Neural progenitor cell (in vitro differentiated cells): ENCODE results near the gene PLEKHG2.

Experiments used
- CTCF ChIP-seq: fragments of 200-600 bp; sonication (generic); IDR thresholded peaks from 2 replicates; pipeline ENCODE4 v1.5.1; 2017; ENCODE audit warnings: antibody characterized with exemption, mild to moderate bottlenecking
- EZH2 ChIP-seq: fragments of 200-600 bp; sonication (generic); IDR thresholded peaks from 2 replicates; pipeline ENCODE4 v1.6.1; 2017; ENCODE audit warnings: antibody characterized with exemption, mild to moderate bottlenecking, moderate library complexity
- EZH2phosphoT487 ChIP-seq: fragments of 200-600 bp; sonication (generic); IDR thresholded peaks from 2 replicates; pipeline ENCODE4 v1.6.1; 2017; ENCODE audit warnings: antibody characterized with exemption

DNA sequence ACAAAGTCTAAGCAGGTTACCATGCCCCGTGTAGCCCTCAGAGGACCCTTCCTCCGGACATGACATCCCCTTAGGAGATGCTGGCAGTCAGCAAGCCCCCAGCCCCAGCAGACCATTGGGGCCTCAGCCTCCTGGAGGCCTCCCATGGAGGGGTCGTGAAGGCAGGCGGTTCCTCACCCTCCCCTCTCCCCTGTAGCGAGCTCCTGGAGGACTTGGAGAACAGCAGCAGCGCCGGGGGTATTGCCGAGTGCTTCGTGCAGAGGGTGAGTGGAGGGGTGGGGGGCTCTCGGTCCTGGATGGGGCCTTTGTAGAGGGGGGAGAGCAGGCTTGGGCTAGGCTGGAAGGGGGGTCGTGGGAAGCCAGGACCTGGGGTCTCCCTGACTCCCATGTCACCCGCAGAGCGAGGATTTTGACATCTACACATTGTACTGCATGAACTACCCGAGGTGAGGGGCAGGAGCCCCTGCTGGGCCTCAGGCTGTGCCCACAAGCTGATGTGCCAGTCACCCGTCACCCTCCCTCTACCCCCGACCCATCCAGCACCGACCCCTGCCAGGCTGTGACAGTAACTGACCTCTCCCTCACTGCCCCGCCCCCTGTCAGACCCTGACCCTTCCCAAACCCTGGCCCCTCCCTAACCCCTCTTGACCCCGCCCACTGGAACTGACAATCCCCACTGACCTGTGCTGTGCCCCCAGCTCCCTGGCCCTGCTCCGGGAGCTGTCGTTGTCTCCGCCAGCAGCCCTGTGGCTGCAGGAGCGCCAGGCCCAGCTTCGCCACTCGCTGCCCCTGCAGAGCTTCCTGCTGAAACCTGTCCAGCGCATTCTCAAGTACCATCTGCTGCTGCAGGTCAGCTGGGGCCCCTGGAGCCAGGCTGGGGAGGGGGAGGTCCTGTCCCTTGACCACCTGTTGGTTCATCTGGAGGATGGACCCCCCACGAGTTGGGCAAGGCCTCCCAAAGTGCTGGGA, 4.0 kb downstream of the PLEKHG2 start:
- TF ChIP-seq EZH2, result no peak
- no peak for TF ChIP-seq CTCF
- no peak for TF ChIP-seq EZH2phosphoT487
